Measurements from ENCODE around the gene ERH.
"Not testable (repeated sequence)": the region's sequence is repeated elsewhere in the genome, so short reads cannot be mapped to it uniquely, and the experiment has no call there.

Gene ERH

DNA sequence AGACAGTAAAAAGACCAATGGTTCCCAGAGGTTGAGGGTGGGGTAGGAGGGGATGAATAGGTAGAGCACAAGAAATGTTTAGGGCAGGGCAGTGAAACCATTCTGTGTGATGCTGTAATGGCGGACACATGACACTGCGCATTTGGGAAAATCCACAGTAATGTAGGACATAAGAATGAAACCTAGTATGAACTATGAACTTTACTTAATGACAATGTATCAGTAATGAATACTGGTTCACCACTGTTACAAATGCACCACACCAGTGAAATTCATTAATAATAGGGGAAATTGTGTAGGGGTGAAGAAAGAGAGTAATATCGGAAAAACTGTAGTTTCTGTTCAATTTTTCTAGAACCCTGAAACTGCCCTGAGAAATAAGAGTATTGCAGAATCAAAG, 5.6 kb downstream of the ERH start:
- no peak for DNase-seq

GRCh38 chr14:69391400-69391799, 6.7 kb downstream of the ERH start:
- DNase-seq: not testable (repeated sequence)

GRCh38 chr14:69387311-69387710, 10.8 kb downstream of the ERH start:
- DNase-seq: no peak

- DNase-seq: no peak
Measured at GRCh38 chr14:69378274-69378673, 19.8 kb downstream of the ERH start.

DNA sequence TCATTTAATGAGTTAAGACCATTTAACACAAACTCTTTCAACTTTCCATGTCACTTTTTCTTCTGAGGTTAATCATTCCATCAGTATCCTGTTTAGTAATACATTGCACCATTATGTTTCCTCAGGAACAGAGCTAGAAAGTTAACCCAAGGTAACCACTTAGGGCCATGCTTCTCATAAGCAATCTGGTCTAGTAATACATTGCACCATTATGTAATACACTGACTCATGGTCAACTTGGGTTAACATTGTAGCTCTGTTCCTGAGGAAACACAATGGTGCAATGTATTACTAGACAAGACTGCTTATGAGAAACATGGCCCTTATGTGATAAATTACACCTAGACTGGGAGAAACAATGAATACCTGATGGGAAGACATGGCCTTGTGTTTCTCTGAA, 21.7 kb downstream of the ERH start:
- no peak for DNase-seq

- no peak for DNase-seq
Measured at GRCh38 chr14:69375722-69376121, 22.4 kb downstream of the ERH start.

- DNase-seq: no peak
Measured at GRCh38 chr14:69375182-69375581, 22.9 kb downstream of the ERH start.

GRCh38 chr14:69374235-69374634, 23.9 kb downstream of the ERH start:
- DNase-seq: no peak

- no peak for DNase-seq
Measured at GRCh38 chr14:69373104-69373503, 25.0 kb downstream of the ERH start.

DNA sequence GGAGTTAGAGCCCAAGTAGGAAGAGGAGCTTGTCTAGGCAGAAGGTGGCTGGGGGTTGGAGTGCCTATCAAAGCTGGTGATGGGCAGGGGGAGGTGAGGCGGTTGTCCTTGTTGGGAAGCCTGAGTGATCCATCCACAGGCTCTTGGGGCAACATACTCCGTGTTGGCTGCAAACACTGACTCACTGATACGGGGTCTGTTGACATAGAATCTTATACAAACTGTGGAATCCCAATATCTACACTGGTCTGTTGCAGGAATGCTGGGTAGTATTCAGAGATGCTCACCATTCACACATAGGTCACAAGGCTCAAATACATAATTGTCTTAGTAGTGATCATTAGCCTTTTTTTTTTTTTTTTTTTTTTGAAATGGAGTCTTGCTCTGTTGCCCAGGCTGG, 26.0 kb downstream of the ERH start:
- no peak for DNase-seq

- no peak for DNase-seq
Measured at GRCh38 chr14:69370061-69370460, 28.0 kb downstream of the ERH start.

GRCh38 chr14:69368381-69368780, 29.7 kb downstream of the ERH start:
- no peak for DNase-seq

DNA sequence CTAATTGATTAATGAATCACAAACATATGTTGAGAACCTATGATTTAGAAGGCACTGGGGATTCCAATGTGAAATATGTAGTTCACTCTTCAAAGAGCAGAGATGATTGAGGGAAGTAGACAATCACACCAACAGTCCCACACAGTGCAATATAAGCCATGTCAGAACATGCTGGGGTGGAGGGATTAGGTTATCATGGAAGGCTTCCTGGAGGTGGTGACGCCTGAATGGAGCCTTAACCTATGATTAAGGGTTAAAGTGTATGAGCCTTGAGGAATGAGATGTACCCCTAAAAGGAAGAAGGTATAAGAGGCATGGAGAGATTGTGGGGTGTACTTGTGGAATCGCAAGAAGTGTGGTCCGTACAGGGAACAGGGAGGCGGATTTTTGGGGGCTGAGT, 31.3 kb downstream of the ERH start:
- no peak for DNase-seq

DNA sequence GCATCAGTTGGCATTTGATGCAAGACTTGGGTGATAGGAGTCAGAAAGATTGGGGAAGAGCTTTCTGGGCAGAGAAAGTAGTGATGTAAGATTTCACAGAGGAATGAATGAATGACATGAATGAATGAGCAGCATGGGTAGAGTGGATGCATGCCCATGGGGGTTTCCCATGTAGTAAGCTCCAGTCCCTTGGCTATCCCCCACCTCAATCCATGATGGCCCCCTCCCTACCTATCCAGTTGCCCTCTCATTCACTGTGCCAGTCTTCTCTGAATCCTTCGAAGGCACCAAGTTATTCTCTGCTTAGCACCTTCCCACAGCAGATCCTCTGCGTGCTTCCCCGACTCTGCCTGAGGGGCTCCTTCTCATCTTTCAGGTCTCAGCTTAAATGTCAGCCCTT, 32.0 kb downstream of the ERH start:
- no peak for DNase-seq

- DNase-seq: no peak
Measured at GRCh38 chr14:69364378-69364777, 33.7 kb downstream of the ERH start.

DNA sequence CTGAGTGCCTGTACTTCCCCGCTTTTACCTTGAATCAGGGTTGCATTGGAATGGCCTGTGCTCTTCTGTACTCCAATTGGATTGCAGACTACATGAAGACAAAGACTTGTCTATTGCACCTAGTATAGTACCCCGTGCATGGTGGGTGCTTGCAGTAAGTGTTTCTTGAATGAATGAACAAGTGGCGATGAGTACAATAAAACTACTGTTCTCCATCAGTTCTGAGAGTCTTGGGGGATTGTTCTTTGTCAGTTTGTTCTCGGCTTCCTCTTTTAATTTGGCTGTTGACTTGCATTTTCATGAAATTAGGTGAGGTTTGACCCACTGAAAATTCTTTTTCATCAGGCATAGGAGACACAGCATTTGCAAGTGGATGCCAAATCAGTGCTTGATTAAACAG, 34.1 kb downstream of the ERH start:
- DNase-seq: no peak

DNA sequence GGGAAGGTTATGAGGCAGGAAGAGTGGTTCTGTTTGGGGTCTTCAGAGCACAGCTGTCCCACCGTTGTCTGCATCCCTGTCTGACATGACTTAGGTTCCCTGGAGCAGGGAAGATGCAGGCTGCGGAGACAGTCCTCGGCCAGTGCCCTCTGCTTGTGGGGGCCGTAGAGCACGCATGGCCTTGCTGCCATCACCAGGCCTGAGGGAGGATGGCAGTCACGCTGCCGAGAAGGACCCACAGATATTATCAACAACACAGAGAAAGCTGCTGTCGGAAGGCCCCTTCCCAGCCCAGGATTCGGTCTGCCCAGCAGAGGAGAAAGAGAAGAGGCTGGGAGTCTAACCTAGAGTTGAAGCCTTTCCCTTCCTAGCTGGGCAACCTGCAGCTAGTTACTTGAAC, 35.0 kb downstream of the ERH start:
- DNase-seq: no peak

GRCh38 chr14:69360438-69361108, 37.5 kb downstream of the ERH start:
- DNase-seq: no peak

GRCh38 chr14:69358966-69359365, 39.1 kb downstream of the ERH start:
- DNase-seq: no peak

- no peak for DNase-seq
Measured at GRCh38 chr14:69358233-69358963, 39.7 kb downstream of the ERH start.

GRCh38 chr14:69357544-69358200, 40.4 kb downstream of the ERH start:
- DNase-seq: no peak

GRCh38 chr14:69356903-69357543, 41.1 kb downstream of the ERH start:
- no peak for DNase-seq

- no peak for DNase-seq
Measured at GRCh38 chr14:69355607-69356281, 42.4 kb downstream of the ERH start.

All from activated T-cell treated with anti-CD3 and anti-CD28 coated beads, Interleukin-2, amount 50 U/mL, for 1 hour (primary cell).